Karpas-422 (cell line): ENCODE measurements around the gene DPP4. TPM values are rescaled to one million over a fixed set of nuclear protein-coding genes. Genes with fewer than 3 reads are reported as not detected.

Experiments
- small RNA-seq: library from RNA; depleted of rRNA; stranded (forward); fragments of <200 nt; gene quantifications from one replicate; pipeline ENCODE3, GENCODE V24; 2014
- total RNA-seq: library from RNA; depleted of rRNA; stranded (reverse); fragments of >200 nt; shearing (Covaris generic); gene quantifications from 2 replicates; pipeline ENCODE4 v1.2.3, GENCODE V29; 2014; ENCODE audit warnings: low replicate concordance; rRNA removed

Gene DPP4
- total RNA-seq, 1 experiment from 2014 or later, result not detected

Small RNA genes within 50 kb of the gene (small RNA-seq; reads per million reads assigned to genes)
- gene TIMM8AP1, result not detected

Other genes with a start within 250 kb of the DPP4 start
- gene GCG, start 78.0 kb upstream of the DPP4 start, total RNA-seq, result not detected in 2 replicates
- not detected in 2 replicates for gene FAP, start 169.2 kb upstream of the DPP4 start, total RNA-seq
- 0.26 and 0.69 TPM in 2 replicates for gene IFIH1, start 244.5 kb upstream of the DPP4 start, total RNA-seq